HCT116 (cell line): ENCODE results near the gene TPR. TPM values are rescaled to one million over a fixed set of nuclear protein-coding genes. Genes with fewer than 3 reads are reported as not detected.

ENCODE experiments used
- ATAC-seq: fragments of 200-7000 bp; cut with Tn5 transposase; 2 replicates; pipeline ENCODE4 v1.9.1; 2020; ENCODE audit warnings: mild to moderate bottlenecking, moderate library complexity
- BruUV-seq: library from RNA; stranded (reverse); fragments of 400-500 nt; replicated peaks from 2 replicates; lab custom pipeline; 2021; lab: Mats Ljungman, UMichigan
- CTCF ChIA-PET: fragments of 300-600 bp; sonication (Branson Sonifier 250); formaldehyde crosslinking; loops from one replicate; lab custom pipeline; 2021; ENCODE audit warnings: antibody characterized with exemption; lab: Charles Lee
- POLR2A ChIA-PET: fragments of 300-600, 350-600 bp; sonication (Branson Sonifier 250); formaldehyde crosslinking; loops from one replicate; lab custom pipeline; 2021; ENCODE audit warnings: antibody characterized with exemption; lab: Charles Lee
- RAD21 ChIA-PET, 2 experiments: fragments of 300-600 bp; sonication (Branson Sonifier 250); formaldehyde crosslinking; loops; one replicate each; lab custom pipeline; 2023; ENCODE audit warnings: low total read pairs in 2 of 2; ENCODE audit not compliant: uncharacterized antibody in 2 of 2, unreplicated experiment in 2 of 2, low non-redundant PET in 1 of 2; lab: Charles Lee
- DNase-seq: peaks from one replicate; pipeline ENCODE4 v3.0.0-alpha.2; 2010; ENCODE audit warnings: low read depth, low spot score
- H2AFZ ChIP-seq: fragments of 200-600 bp; shearing (Covaris generic), sonication (generic); 2 replicates; pipeline ENCODE4 v1.6.1; 2017; ENCODE audit warnings: low read depth, mixed run types, mixed read lengths, antibody characterized with exemption, low read length; ENCODE audit not compliant: poor library complexity, severe bottlenecking
- H3K27ac ChIP-seq: 2 replicates; pipeline ENCODE4 v1.5.1; 2012; ENCODE audit warnings: low read depth, low read length
- H3K27me3 ChIP-seq: fragments of 200-600 bp; sonication (generic); 2 replicates; pipeline ENCODE4 v1.6.1; 2016; ENCODE audit warnings: mixed run types, low read length, mixed read lengths; ENCODE audit not compliant: insufficient read depth
- H3K36me3 ChIP-seq, 2 experiments: fragments of 200-500 bp in 1 of 2; fragments of 200-600 bp in 1 of 2; sonication (Bioruptor generic) in 1 of 2; sonication (generic) in 1 of 2; 2 replicates each; pipeline versions ENCODE4 v1.5.1 to v1.6.1; 2014 to 2016; ENCODE audit warnings: low read length in 2 of 2, inconsistent platforms in 1 of 2, mixed read lengths in 1 of 2, mixed run types in 1 of 2; ENCODE audit not compliant: insufficient read depth in 2 of 2, control insufficient read depth in 1 of 2
- H3K4me1 ChIP-seq, 2 experiments: fragments of 200-600 bp in 1 of 2; sonication (generic) in 1 of 2; 2 replicates each; pipeline versions ENCODE4 v1.5.1 to v1.6.1; 2012 to 2017; ENCODE audit warnings: low read length in 2 of 2, inconsistent platforms in 1 of 2, mild to moderate bottlenecking in 1 of 2, mixed read lengths in 1 of 2, mixed run types in 1 of 2, moderate library complexity in 1 of 2; ENCODE audit not compliant: insufficient read depth in 2 of 2, control insufficient read depth in 1 of 2
- H3K4me2 ChIP-seq: fragments of 200-600 bp; sonication (generic); 2 replicates; pipeline ENCODE4 v1.6.1; 2017; ENCODE audit warnings: mixed run types, low read length, mixed read lengths
- H3K4me3 ChIP-seq, 2 experiments: fragments of 200-600 bp in 1 of 2; sonication (generic) in 1 of 2; replicated peaks in 1 of 2; 2 replicates each; pipeline ENCODE4 v1.5.1; 2011 to 2016; ENCODE audit warnings: low read length in 2 of 2, control low read depth in 1 of 2, low read depth in 1 of 2, mild to moderate bottlenecking in 1 of 2, mixed read lengths in 1 of 2, mixed run types in 1 of 2
- H3K79me2 ChIP-seq: fragments of 200-600 bp; sonication (generic); 2 replicates; pipeline ENCODE4 v1.6.1; 2017; ENCODE audit warnings: mild to moderate bottlenecking, mixed run types, low read length, moderate library complexity, mixed read lengths; ENCODE audit not compliant: insufficient read depth
- H3K9ac ChIP-seq: fragments of 200-600 bp; sonication (generic); 2 replicates; pipeline ENCODE4 v1.6.1; 2016; ENCODE audit warnings: low read length, mixed read lengths
- H3K9me2 ChIP-seq: fragments of 200-600 bp; sonication (generic), shearing (Covaris generic); 2 replicates; pipeline ENCODE4 v1.6.1; 2017; ENCODE audit warnings: mixed run types, mild to moderate bottlenecking, moderate library complexity; ENCODE audit not compliant: insufficient read depth
- H3K9me3 ChIP-seq, 2 experiments: fragments of 200-500 bp in 1 of 2; fragments of 200-600 bp in 1 of 2; sonication (Bioruptor generic) in 1 of 2; sonication (generic) in 1 of 2; 2 replicates each; pipeline ENCODE4 v1.6.1; 2014 to 2017; ENCODE audit warnings: low read length in 2 of 2, mixed read lengths in 2 of 2, inconsistent platforms in 1 of 2, low read depth in 1 of 2, mild to moderate bottlenecking in 1 of 2, mixed run types in 1 of 2, moderate library complexity in 1 of 2; ENCODE audit not compliant: control insufficient read depth in 1 of 2, insufficient read depth in 1 of 2
- H4K20me1 ChIP-seq: fragments of 200-600 bp; sonication (generic), shearing (Covaris generic); 2 replicates; pipeline ENCODE4 v1.6.1; 2017; ENCODE audit warnings: mixed run types, mild to moderate bottlenecking, moderate library complexity; ENCODE audit not compliant: insufficient read depth
- CBX3 ChIP-seq: IDR thresholded peaks from 2 replicates; pipeline ENCODE4 v1.6.1; 2012; ENCODE audit warnings: low read depth
- CEBPB ChIP-seq: IDR thresholded peaks from 2 replicates; pipeline ENCODE4 v1.6.1; 2012; ENCODE audit warnings: low read depth
- ELF1 ChIP-seq: IDR thresholded peaks from 2 replicates; pipeline ENCODE4 v1.6.1; 2012; ENCODE audit warnings: low read depth, borderline replicate concordance
- EZH2 ChIP-seq: fragments of 200-600 bp; sonication (generic); IDR thresholded peaks from 2 replicates; pipeline ENCODE4 v1.6.1; 2017; ENCODE audit warnings: antibody characterized with exemption, mixed run types
- EZH2phosphoT487 ChIP-seq: fragments of 200-600 bp; IDR thresholded peaks from 2 replicates; pipeline ENCODE4 v1.6.1; 2018; ENCODE audit warnings: antibody characterized with exemption, borderline replicate concordance
- JUND ChIP-seq: IDR thresholded peaks from 2 replicates; pipeline ENCODE4 v1.6.1; 2012
- POLR2A ChIP-seq: IDR thresholded peaks from 2 replicates; pipeline ENCODE4 v1.7.0; 2011; ENCODE audit warnings: borderline replicate concordance; ENCODE audit not compliant: insufficient read depth, insufficient read length; ENCODE audit errors: extremely low read depth
- POLR2AphosphoS5 ChIP-seq: IDR thresholded peaks from 2 replicates; pipeline ENCODE4 v1.6.1; 2011; ENCODE audit warnings: mild to moderate bottlenecking, low read depth, low read length, moderate library complexity
- RAD21 ChIP-seq: IDR thresholded peaks from 2 replicates; pipeline ENCODE4 v1.6.1; 2012; ENCODE audit warnings: low read depth, mild to moderate bottlenecking
- SIN3A ChIP-seq: IDR thresholded peaks from 2 replicates; pipeline ENCODE4 v1.6.1; 2012; ENCODE audit warnings: low read depth
- SP1 ChIP-seq: IDR thresholded peaks from 2 replicates; pipeline ENCODE4 v1.6.1; 2012; ENCODE audit warnings: low read depth
- SRF ChIP-seq: IDR thresholded peaks from 2 replicates; pipeline ENCODE4 v1.6.1; 2012; ENCODE audit warnings: low read depth
- TCF7L2 ChIP-seq: IDR thresholded peaks from 2 replicates; pipeline ENCODE4 v1.7.0; 2011; ENCODE audit warnings: borderline replicate concordance, inconsistent platforms; ENCODE audit not compliant: insufficient read depth, insufficient read length; ENCODE audit errors: extremely low read depth
- YY1 ChIP-seq: IDR thresholded peaks from 2 replicates; pipeline ENCODE4 v1.6.1; 2011; ENCODE audit warnings: low read length, low read depth, moderate library complexity, mild to moderate bottlenecking; ENCODE audit not compliant: insufficient replicate concordance; ENCODE audit errors: extremely low read depth
- ZFX ChIP-seq: fragments of 450-650 bp; IDR thresholded peaks from 2 replicates; pipeline ENCODE4 v1.6.1; 2017
- intact Hi-C: fragments of 100-400 bp; cut with micrococcal nuclease; formaldehyde crosslinking; loops from 2 replicates; pipeline ENCODE4 v1.10.0; 2022
- total RNA-seq: library from RNA; stranded (reverse); gene quantifications from one replicate; pipeline ENCODE4 v1.2.1, GENCODE V29; 2021; ENCODE audit not compliant: unreplicated experiment
- TF ChIP-seq, protein P1 (sequence below): IDR thresholded peaks from 2 replicates; pipeline ENCODE4 v1.6.1; 2012
- TF ChIP-seq, protein P2 (sequence below): IDR thresholded peaks from 2 replicates; pipeline ENCODE4 v1.6.1; 2011; ENCODE audit warnings: mild to moderate bottlenecking, low read length, moderate library complexity; ENCODE audit not compliant: insufficient replicate concordance; ENCODE audit errors: extremely low read depth
- TF ChIP-seq, protein P3 (sequence below), 3 experiments: fragments of 200-600 bp in 1 of 3; sonication (generic) in 1 of 3; IDR thresholded peaks in 2 of 3; conservative IDR thresholded peaks in 1 of 3; 2 replicates each; pipeline ENCODE4 v1.5.1; 2012 to 2017; ENCODE audit warnings: low read depth in 2 of 3, low read length in 2 of 3, antibody characterized with exemption in 1 of 3, borderline replicate concordance in 1 of 3, control low read depth in 1 of 3, mild to moderate bottlenecking in 1 of 3, mixed read lengths in 1 of 3, mixed run types in 1 of 3, moderate library complexity in 1 of 3; ENCODE audit not compliant: insufficient read depth in 1 of 3

The TPR gene
- total RNA-seq, 1 experiment from 2014 or later = 131 TPM

DNA sequence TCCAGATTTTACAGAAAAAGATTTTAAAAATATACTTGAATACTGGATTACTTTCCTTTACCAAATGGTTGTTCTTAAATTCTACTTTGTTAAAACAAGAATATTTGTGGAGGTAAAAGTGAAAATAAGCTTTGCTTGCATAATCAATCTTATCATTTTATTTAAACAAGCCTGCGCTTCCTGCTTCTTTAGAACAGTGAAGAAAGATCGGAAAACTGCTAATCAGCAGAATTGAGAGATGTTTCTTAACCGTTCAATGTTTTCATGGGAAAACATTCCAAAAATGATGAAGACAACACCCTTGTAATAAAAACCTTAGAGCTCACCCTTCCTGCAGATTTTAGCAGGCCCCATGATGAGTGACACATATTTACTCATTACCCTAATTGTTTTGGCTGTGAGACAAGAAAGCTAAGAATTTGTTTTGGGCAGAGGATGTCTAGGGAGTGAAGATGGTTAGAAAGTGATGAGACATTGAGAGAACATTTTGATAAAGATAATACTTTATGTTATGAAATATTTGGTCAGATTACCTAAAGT, 72.6 kb downstream of the TPR start:
- Histone ChIP-seq H3K36me3 (no peaks in the 10 kb centered on the region), H3K27ac (no peak overlapping the region), H3K4me1 (no peaks in the 10 kb centered on the region), H3K9me3 (no peaks in the 10 kb centered on the region), H3K9me2 (no peaks in the 10 kb centered on the region), H3K4me2 (no peak overlapping the region), H3K27me3 (no peaks in the 10 kb centered on the region), H4K20me1 (no peaks in the 10 kb centered on the region), H2AFZ (no peak overlapping the region), H3K4me3 (no peak overlapping the region), H3K9ac (no peak overlapping the region), H3K79me2 (no peaks in the 10 kb centered on the region)
- BruUV-seq = no TSS peak
- ChIA-PET CTCF (no interaction called here), RAD21 (no interaction called here), POLR2A (no interaction called here)
- intact Hi-C loops = no loop called here
- ATAC-seq = no peak
- TF ChIP-seq, protein P1, sequence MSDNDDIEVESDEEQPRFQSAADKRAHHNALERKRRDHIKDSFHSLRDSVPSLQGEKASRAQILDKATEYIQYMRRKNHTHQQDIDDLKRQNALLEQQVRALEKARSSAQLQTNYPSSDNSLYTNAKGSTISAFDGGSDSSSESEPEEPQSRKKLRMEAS = no peak
- TF ChIP-seq CEBPB (no peak), POLR2AphosphoS5 (no peak), EZH2phosphoT487 (no peak), CBX3 (no peak), POLR2A (no peak), ZFX (no peak), SP1 (no peak), TCF7L2 (no peak), EZH2 (no peak), ELF1 (no peak), SRF (no peak), YY1 (no peak), SIN3A (no peak), JUND (no peak), RAD21 (no peak)
- TF ChIP-seq, protein P2, sequence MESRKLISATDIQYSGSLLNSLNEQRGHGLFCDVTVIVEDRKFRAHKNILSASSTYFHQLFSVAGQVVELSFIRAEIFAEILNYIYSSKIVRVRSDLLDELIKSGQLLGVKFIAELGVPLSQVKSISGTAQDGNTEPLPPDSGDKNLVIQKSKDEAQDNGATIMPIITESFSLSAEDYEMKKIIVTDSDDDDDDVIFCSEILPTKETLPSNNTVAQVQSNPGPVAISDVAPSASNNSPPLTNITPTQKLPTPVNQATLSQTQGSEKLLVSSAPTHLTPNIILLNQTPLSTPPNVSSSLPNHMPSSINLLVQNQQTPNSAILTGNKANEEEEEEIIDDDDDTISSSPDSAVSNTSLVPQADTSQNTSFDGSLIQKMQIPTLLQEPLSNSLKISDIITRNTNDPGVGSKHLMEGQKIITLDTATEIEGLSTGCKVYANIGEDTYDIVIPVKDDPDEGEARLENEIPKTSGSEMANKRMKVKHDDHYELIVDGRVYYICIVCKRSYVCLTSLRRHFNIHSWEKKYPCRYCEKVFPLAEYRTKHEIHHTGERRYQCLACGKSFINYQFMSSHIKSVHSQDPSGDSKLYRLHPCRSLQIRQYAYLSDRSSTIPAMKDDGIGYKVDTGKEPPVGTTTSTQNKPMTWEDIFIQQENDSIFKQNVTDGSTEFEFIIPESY = no peak
- TF ChIP-seq, protein P3, sequence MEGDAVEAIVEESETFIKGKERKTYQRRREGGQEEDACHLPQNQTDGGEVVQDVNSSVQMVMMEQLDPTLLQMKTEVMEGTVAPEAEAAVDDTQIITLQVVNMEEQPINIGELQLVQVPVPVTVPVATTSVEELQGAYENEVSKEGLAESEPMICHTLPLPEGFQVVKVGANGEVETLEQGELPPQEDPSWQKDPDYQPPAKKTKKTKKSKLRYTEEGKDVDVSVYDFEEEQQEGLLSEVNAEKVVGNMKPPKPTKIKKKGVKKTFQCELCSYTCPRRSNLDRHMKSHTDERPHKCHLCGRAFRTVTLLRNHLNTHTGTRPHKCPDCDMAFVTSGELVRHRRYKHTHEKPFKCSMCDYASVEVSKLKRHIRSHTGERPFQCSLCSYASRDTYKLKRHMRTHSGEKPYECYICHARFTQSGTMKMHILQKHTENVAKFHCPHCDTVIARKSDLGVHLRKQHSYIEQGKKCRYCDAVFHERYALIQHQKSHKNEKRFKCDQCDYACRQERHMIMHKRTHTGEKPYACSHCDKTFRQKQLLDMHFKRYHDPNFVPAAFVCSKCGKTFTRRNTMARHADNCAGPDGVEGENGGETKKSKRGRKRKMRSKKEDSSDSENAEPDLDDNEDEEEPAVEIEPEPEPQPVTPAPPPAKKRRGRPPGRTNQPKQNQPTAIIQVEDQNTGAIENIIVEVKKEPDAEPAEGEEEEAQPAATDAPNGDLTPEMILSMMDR (IDR thresholded peaks at IDR 0.05 in 2 of 3, conservative IDR thresholded peaks at IDR 0.05 in 1 of 3; ENCODE audit: borderline replicate concordance in 1 of 3, insufficient read depth in 1 of 3, low read depth in 2 of 3, low read length in 2 of 3) = no peak
- no peak for DNase-seq
